VCaP (cell line): ENCODE measurements around the gene FHIT.
A peak's percentile ranks its signal among the peaks of the same experiment; 100 is the strongest.

Experiments used
- H3K27ac ChIP-seq: fragments of 450-650 bp; 2 replicates; pipeline ENCODE4 v1.5.1; 2017
- CTCF ChIP-seq: fragments of 450-650 bp; conservative IDR thresholded peaks from 2 replicates; pipeline ENCODE4 v1.5.1; 2017; ENCODE audit warnings: mild to moderate bottlenecking, moderate library complexity

Gene FHIT

DNA sequence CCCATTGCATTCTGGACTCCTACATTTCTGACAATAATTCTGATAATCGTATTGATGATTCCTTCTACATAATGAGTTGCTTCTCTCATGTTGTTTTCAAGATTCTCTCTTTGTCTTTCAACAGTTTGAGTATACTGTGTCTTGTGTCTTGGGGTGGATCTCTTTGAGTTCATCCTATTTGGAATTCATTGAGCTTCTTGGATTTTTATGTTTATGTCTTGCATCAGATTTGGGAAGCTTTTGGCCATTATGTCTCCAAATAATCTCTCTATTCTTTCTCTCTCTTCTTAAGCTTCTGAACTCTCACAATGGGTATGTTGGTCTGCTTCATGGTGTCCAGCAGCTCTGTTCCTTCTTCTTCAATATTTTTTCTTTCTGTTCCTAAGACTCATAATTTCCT lies 592.2 kb downstream of the FHIT start:
- H3K27ac ChIP-seq = no peak overlapping the region
- TF ChIP-seq CTCF = no peak

DNA sequence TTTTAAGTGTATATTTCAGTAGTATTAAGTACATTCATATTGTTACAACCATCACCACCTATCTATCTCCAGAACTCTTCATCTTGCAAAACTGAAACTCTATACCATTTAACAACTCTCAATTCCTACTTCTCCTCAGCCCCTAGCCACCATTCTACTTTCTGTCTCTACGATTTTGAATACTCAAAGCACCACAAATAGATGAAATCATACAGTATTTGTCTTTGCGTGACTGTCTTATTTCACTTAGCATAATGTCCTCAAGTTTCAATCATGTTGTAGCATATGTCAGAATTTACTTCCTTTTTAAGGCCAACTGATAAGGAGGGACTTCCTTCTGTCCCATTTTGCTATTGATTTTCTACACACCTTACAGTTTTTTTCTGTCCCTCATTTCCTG lies 593.3 kb downstream of the FHIT start:
- TF ChIP-seq CTCF = no peak
- no peak overlapping the region for H3K27ac ChIP-seq

DNA sequence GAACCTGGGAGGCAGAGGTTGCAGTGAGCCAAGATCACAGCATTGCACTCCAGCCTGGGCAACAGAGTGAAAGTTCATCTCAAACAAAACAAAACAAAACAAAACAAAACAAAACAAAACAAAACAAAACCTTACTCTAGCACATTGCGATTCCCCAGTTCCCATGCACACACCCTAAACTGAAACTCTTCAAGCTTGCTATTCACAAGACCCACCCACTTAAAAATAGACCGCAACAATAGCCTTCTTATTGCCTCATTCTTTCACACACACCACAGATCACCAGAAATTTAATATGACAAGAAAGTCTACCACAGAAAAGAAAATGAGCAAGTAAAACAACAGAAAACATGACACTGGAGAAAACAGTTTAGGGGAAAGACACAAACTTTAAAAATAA lies 598.4 kb downstream of the FHIT start:
- H3K27ac ChIP-seq = no peak overlapping the region
- TF ChIP-seq CTCF = no peak

DNA sequence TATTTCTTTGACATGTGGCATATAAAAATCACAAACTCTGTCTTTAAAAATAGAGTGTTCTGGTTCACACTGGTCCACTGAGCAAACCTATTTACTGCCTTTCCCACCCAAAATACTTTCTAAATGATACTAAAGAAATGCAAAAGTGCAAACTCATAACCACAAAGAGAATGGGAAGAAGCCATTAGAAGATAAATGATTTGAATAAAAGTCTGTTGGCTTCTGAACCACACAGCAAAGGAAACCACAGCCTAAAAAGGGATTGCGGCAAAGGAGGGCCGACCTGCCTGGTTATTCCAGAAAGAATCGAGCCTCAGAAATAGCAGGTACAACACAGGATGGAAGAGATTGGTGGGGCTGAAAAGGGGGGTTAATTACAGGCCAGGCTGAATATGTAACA lies 599.5 kb downstream of the FHIT start:
- H3K27ac ChIP-seq = no peak overlapping the region
- TF ChIP-seq CTCF = no peak

- TF ChIP-seq CTCF = peak; percentile 23
- no peak overlapping the region for H3K27ac ChIP-seq
Measured at GRCh38 chr3:60650171-60650570, 601.1 kb downstream of the FHIT start.

- no peak overlapping the region for H3K27ac ChIP-seq
- TF ChIP-seq CTCF = no peak
Measured at GRCh38 chr3:60645801-60646200, 605.5 kb downstream of the FHIT start.

- H3K27ac ChIP-seq = no peak overlapping the region
Measured at GRCh38 chr3:60643831-60644230, 607.4 kb downstream of the FHIT start.

More at GRCh38 chr3:60643831-60644230, 607.4 kb downstream of the FHIT start:
- TF ChIP-seq CTCF = no peak
